ENCODE data around the gene HDAC9. TPM values are rescaled to one million over a fixed set of nuclear protein-coding genes. Genes with fewer than 3 reads are reported as not detected.
A peak's percentile ranks its signal among the peaks of the same experiment; 100 is the strongest.

HDAC9 gene
- total RNA-seq, 1 donor from 2014 or later, result 0.79 TPM

DNA sequence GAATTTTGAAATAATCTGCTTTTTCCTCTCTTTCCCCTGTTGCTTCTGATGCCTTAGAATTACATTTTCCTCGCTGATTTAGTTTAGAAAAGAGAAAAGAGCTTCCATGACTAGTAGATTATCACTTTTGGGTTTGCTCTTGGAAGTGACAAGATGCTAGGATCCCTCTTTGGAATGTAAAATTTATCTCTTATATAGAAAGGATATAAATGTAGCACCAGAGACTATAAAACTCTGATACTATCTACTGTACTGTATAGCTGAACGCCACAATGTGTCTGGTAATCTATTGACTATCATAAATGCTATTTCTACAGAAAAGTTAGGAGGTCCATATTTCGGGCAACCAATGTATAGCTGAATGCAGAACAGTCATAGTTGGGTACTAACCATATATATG is 1.1 kb upstream of the HDAC9 start:
- DNase-seq (ENCODE audit: low read depth in 2 of 2), result no peak

DNA sequence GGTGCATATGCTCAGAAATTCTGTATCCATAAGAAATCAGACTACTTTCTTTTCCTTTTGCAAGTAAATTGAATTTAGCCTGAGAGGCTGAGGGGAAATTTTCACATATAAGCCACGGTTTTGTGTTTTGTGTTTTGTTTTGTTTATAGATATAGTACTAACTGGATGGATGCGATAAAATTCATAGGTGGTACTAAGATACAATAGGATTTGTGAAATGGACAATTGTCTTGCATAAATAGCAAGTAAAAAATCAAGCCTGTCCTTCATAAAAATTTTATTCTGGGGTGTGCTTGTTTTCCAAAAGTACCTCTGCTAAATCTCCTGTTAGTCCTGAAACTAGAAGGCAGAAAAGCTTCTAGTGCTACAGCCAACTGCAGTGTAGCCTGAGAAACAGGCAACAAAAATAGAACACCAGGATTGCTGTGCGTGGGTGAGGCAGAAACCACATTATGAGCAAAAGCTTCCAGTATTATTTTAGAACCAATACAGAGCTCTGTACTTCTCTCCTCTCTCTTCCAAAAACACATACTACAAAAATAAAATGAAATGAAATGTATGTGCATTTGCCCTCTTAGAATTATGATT is 634 bp upstream of the HDAC9 start:
- no peak for DNase-seq (ENCODE audit: low read depth in 2 of 2)

DNA sequence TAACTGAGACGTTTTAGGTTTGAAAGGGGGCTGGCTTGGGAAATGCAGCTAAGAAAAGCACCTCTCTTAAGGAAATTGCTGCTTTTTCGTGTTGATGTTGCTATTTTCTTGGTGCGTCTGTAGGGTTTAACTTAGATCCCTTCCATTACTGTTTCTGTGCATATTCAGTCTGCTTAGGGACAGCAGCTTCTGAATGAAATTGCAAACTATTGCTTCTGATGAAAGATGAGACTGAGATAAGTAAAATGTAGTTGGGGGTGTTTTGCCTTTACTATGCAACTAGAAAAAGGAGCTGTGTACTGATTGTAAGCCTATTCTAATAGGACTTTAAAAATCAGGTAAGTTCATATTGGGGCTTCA is 772 bp downstream of the HDAC9 start:
- no peak for DNase-seq (ENCODE audit: low read depth in 2 of 2)

DNA sequence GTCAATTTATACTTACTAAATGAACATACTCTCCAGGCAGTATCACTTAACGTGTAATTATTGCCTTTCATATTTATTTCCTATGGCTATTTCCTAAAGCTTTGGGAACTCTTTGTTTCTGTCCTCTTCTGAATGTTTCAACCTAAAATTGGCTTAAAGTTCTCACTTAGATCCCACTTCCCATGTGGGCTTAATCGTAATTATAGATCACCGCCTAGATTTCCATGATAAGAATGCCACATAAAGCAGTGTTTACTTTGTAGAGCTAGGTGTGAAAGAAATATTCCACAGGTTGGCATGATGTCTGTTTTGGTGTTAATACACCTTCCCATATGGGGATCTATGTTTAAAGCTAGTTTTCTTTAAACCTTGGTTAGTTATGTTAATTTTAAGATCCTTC is 1.5 kb downstream of the HDAC9 start:
- DNase-seq (ENCODE audit: low read depth in 2 of 2), result no peak

- DNase-seq (ENCODE audit: low read depth in 2 of 2), result no peak
Measured at GRCh38 chr7:18497800-18498199, 2.3 kb downstream of the HDAC9 start.

- DNase-seq (ENCODE audit: low read depth in 2 of 2), result no peak
Measured at GRCh38 chr7:18498341-18498740, 2.8 kb downstream of the HDAC9 start.

- no peak for DNase-seq (ENCODE audit: low read depth in 2 of 2)
Measured at GRCh38 chr7:18499407-18500177, 4.0 kb downstream of the HDAC9 start.

GRCh38 chr7:18503126-18503866 is 7.7 kb downstream of the HDAC9 start:
- peak; percentile 43 to 58 for DNase-seq (ENCODE audit: low read depth in 2 of 2)

- DNase-seq (ENCODE audit: low read depth in 2 of 2), result no peak
Measured at GRCh38 chr7:18504965-18505364, 9.4 kb downstream of the HDAC9 start.

- peak in 1 of 2 donors; percentile 41 for DNase-seq (ENCODE audit: low read depth in 2 of 2)
Measured at GRCh38 chr7:18505870-18506460, 10.4 kb downstream of the HDAC9 start.

GRCh38 chr7:18508443-18509427 is 13.2 kb downstream of the HDAC9 start:
- peak; percentile 92 to 97 for DNase-seq (ENCODE audit: low read depth in 2 of 2)

GRCh38 chr7:18509481-18509880 is 13.9 kb downstream of the HDAC9 start:
- DNase-seq (ENCODE audit: low read depth in 2 of 2), result no peak

- no peak for DNase-seq (ENCODE audit: low read depth in 2 of 2)
Measured at GRCh38 chr7:18511351-18512140, 16.0 kb downstream of the HDAC9 start.

GRCh38 chr7:18513343-18513742 is 17.8 kb downstream of the HDAC9 start:
- no peak for DNase-seq (ENCODE audit: low read depth in 2 of 2)

DNA sequence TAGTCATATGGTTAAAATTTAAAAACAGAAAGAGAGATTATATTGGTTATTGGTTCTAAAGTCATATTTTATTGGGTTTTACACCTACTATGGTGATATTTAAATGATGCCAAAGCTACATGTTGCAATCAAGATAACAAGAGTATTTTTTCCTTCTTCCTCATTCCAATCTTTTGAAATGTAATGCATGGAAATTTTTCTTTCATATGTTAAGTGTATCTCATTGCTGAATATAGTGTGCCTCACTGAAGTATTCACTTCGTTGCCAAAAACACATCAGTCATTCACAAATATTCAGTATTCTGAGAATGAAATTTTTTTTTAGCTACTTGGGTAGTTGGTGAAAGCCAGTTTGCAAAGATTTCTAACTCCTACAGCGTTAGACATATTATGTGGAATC is 19.5 kb downstream of the HDAC9 start:
- DNase-seq (ENCODE audit: low read depth in 2 of 2), result no peak

DNA sequence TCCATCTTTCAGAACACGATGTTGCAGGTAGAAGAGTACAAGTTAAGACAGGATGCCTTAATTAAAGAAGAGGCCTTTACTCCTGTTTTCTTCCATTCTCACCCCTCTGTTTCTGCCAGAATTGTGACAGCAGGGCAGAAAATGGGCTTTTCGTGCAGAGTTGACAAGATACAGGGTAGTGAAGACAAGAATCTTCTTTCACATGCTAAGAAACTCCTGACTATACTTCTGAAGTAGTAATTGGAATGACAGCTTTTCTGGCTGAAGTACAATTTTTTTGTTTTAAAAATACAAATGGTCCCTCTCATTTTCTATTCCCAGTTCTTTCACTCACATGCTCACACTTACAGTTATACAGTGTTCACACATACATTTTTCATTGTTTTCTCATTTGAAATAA is 22.1 kb downstream of the HDAC9 start:
- DNase-seq (ENCODE audit: low read depth in 2 of 2), result no peak

DNA sequence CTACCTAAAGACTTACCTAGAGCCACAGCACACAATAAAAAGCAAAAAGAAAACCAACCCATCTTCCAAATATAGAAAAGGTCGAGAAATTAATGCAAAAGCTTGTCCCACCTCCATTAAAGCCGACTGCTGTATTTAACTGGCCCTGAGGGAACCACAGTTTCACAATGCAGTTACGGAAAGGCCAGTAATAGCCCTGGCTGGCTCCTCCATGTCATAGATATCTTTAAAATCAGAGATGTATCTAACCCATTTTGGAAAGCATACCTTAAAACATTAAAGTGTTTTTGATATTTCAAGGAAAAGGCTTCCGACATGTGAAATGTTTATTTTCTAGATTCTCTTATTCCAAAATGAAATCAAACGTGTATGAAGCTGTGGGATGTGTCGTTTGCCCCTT is 23.0 kb downstream of the HDAC9 start:
- DNase-seq (ENCODE audit: low read depth in 2 of 2), result no peak

GRCh38 chr7:18520450-18521235 is 25.1 kb downstream of the HDAC9 start:
- DNase-seq (ENCODE audit: low read depth in 2 of 2), result peak in 1 of 2 donors; percentile 62

- DNase-seq (ENCODE audit: low read depth in 2 of 2), result no peak
Measured at GRCh38 chr7:18521236-18521589, 25.7 kb downstream of the HDAC9 start.

Data from lung microvascular endothelial cell (primary cell).